ENCODE measurements around the gene ANKRD24.
"Not testable (repeated sequence)": the region's sequence is repeated elsewhere in the genome, so short reads cannot be mapped to it uniquely, and the experiment has no call there.

Gene ANKRD24

DNA sequence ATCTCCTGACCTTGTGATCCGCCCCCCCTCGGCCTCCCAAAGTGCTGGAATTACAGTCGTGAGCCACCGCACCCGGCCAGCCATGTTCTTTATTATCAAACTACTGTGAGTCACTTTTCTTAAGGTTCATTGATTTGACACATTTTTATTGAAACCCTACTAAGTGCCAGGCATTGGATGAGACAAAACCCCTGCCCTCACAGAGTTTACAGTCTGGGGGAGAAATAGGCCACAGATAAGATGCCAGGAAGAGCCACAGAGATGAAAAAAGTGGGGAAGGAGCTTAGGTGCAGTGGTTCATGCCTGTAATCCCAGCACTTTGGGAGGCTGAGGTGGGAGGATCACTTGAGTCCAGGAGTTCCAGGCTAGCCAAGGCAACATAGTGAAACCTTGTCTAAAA, 44.0 kb upstream of the ANKRD24 start:
- H3F3A ChIP-seq (ENCODE audit: low read depth), result no peaks in the 10 kb centered on the region
- H4K20me1 ChIP-seq (ENCODE audit: insufficient read depth, low read length, poor library complexity, severe bottlenecking), result no peaks in the 10 kb centered on the region
- no peaks in the 10 kb centered on the region for H3K4me1 ChIP-seq (ENCODE audit: insufficient read depth, low read length, poor library complexity, severe bottlenecking)
- H3K36me3 ChIP-seq (ENCODE audit: insufficient read depth, low read length), result no peaks in the 10 kb centered on the region
- H3K9ac ChIP-seq (ENCODE audit: low read depth, low read length, poor library complexity, severe bottlenecking), result no peak overlapping the region
- no peak overlapping the region for H3K4me2 ChIP-seq (ENCODE audit: low read depth, low read length, poor library complexity, severe bottlenecking)
- no peaks in the 10 kb centered on the region for H3K27me3 ChIP-seq (ENCODE audit: insufficient read depth, low read length, poor library complexity, severe bottlenecking)
- no peaks in the 10 kb centered on the region for H3K9me2 ChIP-seq (replicated peaks; ENCODE audit: low read depth, low read length)
- H2AFZ ChIP-seq (ENCODE audit: low read length), result no peak overlapping the region
- TF ChIP-seq EZH2phosphoT487 (IDR thresholded peaks at IDR 0.05; ENCODE audit: borderline replicate concordance), result no peak
- H3K79me2 ChIP-seq (ENCODE audit: insufficient read depth, low read length), result no peaks in the 10 kb centered on the region
- no peaks in the 10 kb centered on the region for H3K9me3 ChIP-seq (ENCODE audit: insufficient read depth, low read depth, low read length)
- no peak overlapping the region for H3K4me3 ChIP-seq (ENCODE audit: low read length, poor library complexity, severe bottlenecking)

DNA sequence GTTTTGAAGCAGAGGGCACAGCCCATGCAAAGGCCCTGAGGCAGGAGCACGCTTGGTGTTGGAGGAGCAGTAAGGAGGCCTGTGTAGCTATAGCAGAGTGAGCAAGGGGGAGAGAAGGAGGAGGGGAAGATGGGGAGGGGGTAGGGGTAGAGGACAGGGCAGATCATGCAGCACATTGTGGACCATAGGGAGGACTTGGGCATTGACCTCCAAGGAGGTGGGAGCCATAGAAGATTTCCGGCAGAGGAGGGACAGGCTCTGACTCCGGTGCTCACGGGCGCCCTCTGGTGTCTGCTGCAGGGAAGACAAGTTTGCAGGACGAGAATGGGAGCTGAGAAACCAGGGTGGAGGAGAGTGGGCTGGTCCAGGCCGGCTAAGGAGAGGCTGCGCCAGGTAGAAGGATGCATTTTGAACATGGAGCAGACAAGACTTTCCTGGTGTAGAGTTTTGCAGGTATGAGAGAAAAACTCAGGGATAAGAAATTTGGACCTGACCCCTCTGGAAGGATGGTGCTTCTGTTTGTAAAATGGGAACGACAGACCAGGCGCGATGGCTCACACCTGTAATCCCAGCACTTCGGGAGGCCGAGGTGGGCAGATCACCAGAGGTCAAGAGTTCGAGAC, 42.8 kb upstream of the ANKRD24 start:
- Histone ChIP-seq H3K4me2 (ENCODE audit: low read depth, low read length, poor library complexity, severe bottlenecking) (peak overlapping the region; percentile 28), H3F3A (ENCODE audit: low read depth) (no peaks in the 10 kb centered on the region)

DNA sequence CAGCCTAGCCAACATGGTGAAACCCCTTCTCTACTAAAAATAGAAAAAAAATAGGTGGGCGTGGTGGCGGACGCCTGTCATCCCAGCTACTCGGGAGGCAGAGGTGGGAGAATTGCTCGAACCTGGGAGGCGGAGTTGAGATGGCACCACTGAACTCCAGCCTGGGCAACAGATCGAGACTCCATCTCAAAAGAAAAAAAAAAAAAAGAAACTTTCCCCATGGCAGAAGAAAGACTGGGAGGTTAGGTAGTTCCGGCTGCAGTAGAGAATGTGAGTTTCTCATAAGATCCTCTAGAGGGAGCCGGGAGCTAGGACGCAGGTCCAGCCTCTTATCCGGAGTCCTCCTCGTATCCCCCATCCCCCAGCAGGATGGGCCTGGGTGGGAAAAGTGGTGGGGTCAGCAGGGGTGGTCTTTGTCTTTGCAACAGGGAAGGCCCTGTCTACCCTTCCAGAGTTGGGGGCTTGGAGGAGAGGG, 42.2 kb upstream of the ANKRD24 start:
- Histone ChIP-seq H3F3A (ENCODE audit: low read depth) (no peaks in the 10 kb centered on the region), H3K79me2 (ENCODE audit: insufficient read depth, low read length) (no peaks in the 10 kb centered on the region), H3K4me1 (ENCODE audit: insufficient read depth, low read length, poor library complexity, severe bottlenecking) (no peaks in the 10 kb centered on the region), H3K9me3 (ENCODE audit: insufficient read depth, low read depth, low read length) (no peaks in the 10 kb centered on the region), H3K4me2 (ENCODE audit: low read depth, low read length, poor library complexity, severe bottlenecking) (peak overlapping the region; percentile 28), H3K27me3 (ENCODE audit: insufficient read depth, low read length, poor library complexity, severe bottlenecking) (no peaks in the 10 kb centered on the region), H3K4me3 (ENCODE audit: low read length, poor library complexity, severe bottlenecking) (no peak overlapping the region), H2AFZ (ENCODE audit: low read length) (peak overlapping the region; percentile 53), H4K20me1 (ENCODE audit: insufficient read depth, low read length, poor library complexity, severe bottlenecking) (no peaks in the 10 kb centered on the region), H3K9ac (ENCODE audit: low read depth, low read length, poor library complexity, severe bottlenecking) (no peak overlapping the region), H3K36me3 (ENCODE audit: insufficient read depth, low read length) (no peaks in the 10 kb centered on the region), H3K9me2 (replicated peaks; ENCODE audit: low read depth, low read length) (no peaks in the 10 kb centered on the region)
- TF ChIP-seq, protein P1, sequence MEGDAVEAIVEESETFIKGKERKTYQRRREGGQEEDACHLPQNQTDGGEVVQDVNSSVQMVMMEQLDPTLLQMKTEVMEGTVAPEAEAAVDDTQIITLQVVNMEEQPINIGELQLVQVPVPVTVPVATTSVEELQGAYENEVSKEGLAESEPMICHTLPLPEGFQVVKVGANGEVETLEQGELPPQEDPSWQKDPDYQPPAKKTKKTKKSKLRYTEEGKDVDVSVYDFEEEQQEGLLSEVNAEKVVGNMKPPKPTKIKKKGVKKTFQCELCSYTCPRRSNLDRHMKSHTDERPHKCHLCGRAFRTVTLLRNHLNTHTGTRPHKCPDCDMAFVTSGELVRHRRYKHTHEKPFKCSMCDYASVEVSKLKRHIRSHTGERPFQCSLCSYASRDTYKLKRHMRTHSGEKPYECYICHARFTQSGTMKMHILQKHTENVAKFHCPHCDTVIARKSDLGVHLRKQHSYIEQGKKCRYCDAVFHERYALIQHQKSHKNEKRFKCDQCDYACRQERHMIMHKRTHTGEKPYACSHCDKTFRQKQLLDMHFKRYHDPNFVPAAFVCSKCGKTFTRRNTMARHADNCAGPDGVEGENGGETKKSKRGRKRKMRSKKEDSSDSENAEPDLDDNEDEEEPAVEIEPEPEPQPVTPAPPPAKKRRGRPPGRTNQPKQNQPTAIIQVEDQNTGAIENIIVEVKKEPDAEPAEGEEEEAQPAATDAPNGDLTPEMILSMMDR (conservative IDR thresholded peaks at IDR 0.05; ENCODE audit: low read length), result peak; percentile 61
- no peak for TF ChIP-seq EZH2phosphoT487 (IDR thresholded peaks at IDR 0.05; ENCODE audit: borderline replicate concordance)

More for the DNA sequence above, 42.8 kb upstream of the ANKRD24 start:
- Histone ChIP-seq H4K20me1 (ENCODE audit: insufficient read depth, low read length, poor library complexity, severe bottlenecking) (no peaks in the 10 kb centered on the region), H2AFZ (ENCODE audit: low read length) (no peak overlapping the region), H3K27me3 (ENCODE audit: insufficient read depth, low read length, poor library complexity, severe bottlenecking) (no peaks in the 10 kb centered on the region), H3K4me1 (ENCODE audit: insufficient read depth, low read length, poor library complexity, severe bottlenecking) (no peaks in the 10 kb centered on the region), H3K79me2 (ENCODE audit: insufficient read depth, low read length) (no peaks in the 10 kb centered on the region), H3K9me2 (replicated peaks; ENCODE audit: low read depth, low read length) (no peaks in the 10 kb centered on the region), H3K9ac (ENCODE audit: low read depth, low read length, poor library complexity, severe bottlenecking) (no peak overlapping the region), H3K4me3 (ENCODE audit: low read length, poor library complexity, severe bottlenecking) (no peak overlapping the region), H3K36me3 (ENCODE audit: insufficient read depth, low read length) (no peaks in the 10 kb centered on the region), H3K9me3 (ENCODE audit: insufficient read depth, low read depth, low read length) (no peaks in the 10 kb centered on the region)
- TF ChIP-seq, protein P1 (conservative IDR thresholded peaks at IDR 0.05; ENCODE audit: low read length), result peak; percentile 84
- no peak for TF ChIP-seq EZH2phosphoT487 (IDR thresholded peaks at IDR 0.05; ENCODE audit: borderline replicate concordance)

DNA sequence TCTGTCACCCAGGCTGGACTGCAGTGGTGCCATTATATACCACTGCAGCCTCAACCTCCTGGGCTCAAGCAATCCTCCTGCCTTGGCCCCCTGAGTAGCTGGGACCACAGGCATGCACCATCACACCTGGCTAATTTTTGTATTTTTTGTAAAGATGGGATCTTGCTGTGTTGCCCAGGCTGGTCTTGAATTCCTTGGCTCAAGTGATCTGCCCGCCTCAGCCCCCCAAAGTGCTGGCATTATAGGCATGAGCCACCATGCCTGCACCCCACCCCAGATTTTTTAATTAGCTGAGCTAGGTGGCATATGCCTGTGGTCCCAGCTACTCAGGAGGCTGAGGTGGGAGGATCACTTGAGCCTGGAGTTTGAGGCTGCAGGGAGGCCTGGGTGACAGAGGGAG, 39.6 kb upstream of the ANKRD24 start:
- H3K4me1 ChIP-seq (ENCODE audit: insufficient read depth, low read length, poor library complexity, severe bottlenecking); H2AFZ ChIP-seq (ENCODE audit: low read length); H3K4me2 ChIP-seq (ENCODE audit: low read depth, low read length, poor library complexity, severe bottlenecking); H3F3A ChIP-seq (ENCODE audit: low read depth); H3K27me3 ChIP-seq (ENCODE audit: insufficient read depth, low read length, poor library complexity, severe bottlenecking); H3K36me3 ChIP-seq (ENCODE audit: insufficient read depth, low read length); H3K79me2 ChIP-seq (ENCODE audit: insufficient read depth, low read length); H3K9me3 ChIP-seq (ENCODE audit: insufficient read depth, low read depth, low read length); H3K4me3 ChIP-seq (ENCODE audit: low read length, poor library complexity, severe bottlenecking); H3K9ac ChIP-seq (ENCODE audit: low read depth, low read length, poor library complexity, severe bottlenecking); H4K20me1 ChIP-seq (ENCODE audit: insufficient read depth, low read length, poor library complexity, severe bottlenecking); H3K9me2 ChIP-seq (replicated peaks; ENCODE audit: low read depth, low read length): not testable (repeated sequence)
